Stomach (tissue), 9 donors: ENCODE results near the gene C1orf50. TPM values are rescaled to one million over a fixed set of nuclear protein-coding genes. Genes with fewer than 3 reads are reported as not detected.

ENCODE experiments used
- DNase-seq, 2 donors: peaks; one replicate each; pipeline versions ENCODE4 v3.0.0 to v3.0.0-alpha.2; 2013 to 2019
- H3K27ac ChIP-seq, 5 donors: fragments of 200-600 bp in 4 of 5; sonication (generic) in 4 of 5; one replicate each; pipeline ENCODE4 v1.5.1; 2013 to 2019; ENCODE audit warnings: mild to moderate bottlenecking in 1 of 5, moderate library complexity in 1 of 5
- H3K27me3 ChIP-seq, 3 donors: fragments of 200-600 bp; sonication (generic); one replicate each; pipeline ENCODE4 v1.5.1; 2017 to 2019; ENCODE audit warnings: mixed run types in 1 of 3
- H3K36me3 ChIP-seq, 4 donors: fragments of 200-600 bp; sonication (generic); 1 replicate in 3 of 4; 2 replicates in 1 of 4; pipeline ENCODE4 v1.5.1; 2016 to 2019
- H3K4me1 ChIP-seq, 4 donors: fragments of 200-600 bp; sonication (generic); one replicate each; pipeline ENCODE4 v1.5.1; 2016 to 2019
- H3K4me3 ChIP-seq, 4 donors: fragments of 200-600 bp; sonication (generic) in 3 of 4; one replicate each; pipeline ENCODE4 v1.5.1; 2016 to 2019; ENCODE audit warnings: mild to moderate bottlenecking in 1 of 4
- H3K9me3 ChIP-seq, 4 donors: fragments of 200-600 bp; sonication (generic); one replicate each; pipeline ENCODE4 v1.5.1; 2016 to 2019
- CTCF ChIP-seq, 7 experiments: fragments of 450-650 bp in 4 of 7; fragments of 200-600 bp in 3 of 7; sonication (generic) in 3 of 7; IDR thresholded peaks; one replicate each; pipeline ENCODE4 v1.5.1; 2016 to 2019; ENCODE audit warnings: antibody characterized with exemption in 7 of 7, control low read depth in 2 of 7, mild to moderate bottlenecking in 1 of 7
- EP300 ChIP-seq: sonication (generic); formaldehyde crosslinking; IDR thresholded peaks from one replicate; pipeline ENCODE4 v1.6.1; 2017; ENCODE audit warnings: antibody characterized with exemption
- POLR2A ChIP-seq, 4 donors: fragments of 450-650 bp; IDR thresholded peaks; one replicate each; pipeline ENCODE4 v1.6.1; 2016; ENCODE audit warnings: antibody characterized with exemption in 4 of 4, control low read depth in 2 of 4, mild to moderate bottlenecking in 1 of 4, moderate library complexity in 1 of 4
- POLR2AphosphoS5 ChIP-seq, 3 donors: sonication (generic); formaldehyde crosslinking; IDR thresholded peaks; one replicate each; pipeline ENCODE4 v1.6.1; 2016; ENCODE audit warnings: antibody characterized with exemption in 3 of 3
- WGBS, 5 donors: extraction: QIAGEN DNeasy Blood & Tissue Kit in 3 of 5; methylation state at CpG; one replicate each; pipeline versions ENCODE4 v1.1.5 to v1.1.7; 2013 to 2018; 5-methylcytosine and 5-hydroxymethylcytosine counted together
- intact Hi-C: fragments of 100-400 bp; cut with DNase I; formaldehyde crosslinking; loops from one replicate; pipeline ENCODE4 v1.15.1; 2023; ENCODE audit warnings: low total_unique reads
- polyA plus RNA-seq, 3 donors: library from polyadenylated mRNA; stranded (reverse); fragments of 200-250 nt; gene quantifications; one replicate each; pipeline ENCODE4 v1.2.3, GENCODE V29; 2013
- total RNA-seq, 5 donors: library from RNA; depleted of rRNA; stranded (reverse); fragments of >200 nt; gene quantifications; one replicate each; pipeline versions ENCODE4 v1.1.0 to v1.2.3, GENCODE V29; 2014 to 2016
- donor health status: healthy with polysubstance abuse.
- donor health status: Bipolar disorder and iron deficiency.
- donor health status: healthy.

Gene C1orf50
- total and polyA plus RNA-seq, 8 donors = 0.89 to 6.7 (median 5.0) TPM; not detected in 2

DNA sequence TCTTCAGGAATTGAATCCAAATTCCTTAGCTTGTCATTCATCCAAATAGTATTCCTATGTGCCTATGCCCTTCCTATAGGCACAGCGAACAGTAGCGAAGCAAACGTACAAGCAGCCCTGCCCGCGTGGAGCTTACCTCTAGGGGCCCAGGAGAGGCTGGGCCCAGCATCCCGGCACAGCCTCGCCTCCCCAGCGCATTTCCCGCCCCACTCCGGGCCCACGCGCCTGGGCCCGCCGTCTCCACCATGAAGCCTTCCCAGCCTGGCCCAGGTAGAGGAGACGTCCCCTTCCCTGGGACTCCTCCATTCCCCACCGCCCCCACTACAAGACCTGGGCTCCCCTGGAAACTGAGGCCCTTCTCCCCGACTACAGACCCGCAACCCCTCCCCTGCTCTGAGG, 17.5 kb downstream of the C1orf50 start:
- no peak overlapping the region for H3K27ac ChIP-seq
- 80 to 90% (median 84%) methylated on average over 15 to 18 of the region's 18 CpGs for WGBS, 5 donors
- H3K27me3 ChIP-seq = peaks cover 0 to 13% (median 0%) of the 10 kb centered on the region in 3 donors
- H3K4me3 ChIP-seq = peak overlapping the region in 2 of 4 donors; percentile 48 to 55
- no peak for DNase-seq
- peaks cover 0 to 40% (median 31%) of the 10 kb centered on the region in 4 donors for H3K36me3 ChIP-seq
- intact Hi-C loops = no loop called here
- peaks cover 9 to 15% (median 14%) of the 10 kb centered on the region in 4 donors for H3K4me1 ChIP-seq
- no peak for TF ChIP-seq CTCF (IDR thresholded peaks at IDR 0.05)
- TF ChIP-seq POLR2A (IDR thresholded peaks at IDR 0.05) = no peak
- TF ChIP-seq POLR2AphosphoS5 (IDR thresholded peaks at IDR 0.05) = no peak
- TF ChIP-seq EP300 = no peak
- no peaks in the 10 kb centered on the region for H3K9me3 ChIP-seq

DNA sequence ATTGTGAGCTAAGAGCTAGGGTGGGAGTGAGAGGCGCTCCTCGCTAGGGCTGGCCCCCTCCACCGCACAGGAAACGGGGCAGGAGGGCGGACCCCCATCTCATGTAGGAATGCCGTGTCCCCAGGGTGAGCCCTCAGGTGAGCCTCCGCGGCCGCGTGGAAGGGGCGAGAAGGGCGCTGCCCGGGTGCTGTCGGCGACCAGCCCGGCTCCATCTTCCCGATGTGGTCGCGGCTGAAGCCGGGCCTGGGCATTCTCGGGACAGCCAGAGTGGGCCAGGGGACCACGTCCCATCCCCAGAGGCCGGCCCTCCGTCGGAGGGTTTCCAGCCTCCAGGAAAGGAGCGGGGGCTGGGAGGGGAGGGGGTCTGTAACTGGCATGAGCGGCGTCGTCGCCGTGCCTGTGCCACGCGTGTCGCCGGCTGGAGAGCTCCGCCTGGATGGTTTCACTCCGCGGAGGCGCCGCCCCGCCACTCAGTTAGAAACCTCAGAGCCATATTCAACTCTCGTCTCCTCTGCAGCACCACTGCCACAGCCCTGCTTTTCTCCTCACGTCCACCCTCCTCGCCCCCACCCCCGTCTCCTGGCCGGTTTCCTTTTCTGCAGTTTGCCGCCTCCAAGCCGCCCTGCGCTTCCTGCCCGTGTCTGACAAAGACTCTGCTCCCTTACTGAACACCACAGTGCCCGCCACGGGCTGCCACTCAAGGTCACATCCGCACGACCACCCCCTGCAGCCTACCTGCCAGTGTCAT, 18.1 kb downstream of the C1orf50 start, which contains the start of gene TMEM269:
TSS of gene TMEM269 (plus strand) at position 46 of the 748 bp plus-strand sequence. CDS start 4,903 bp downstream, outside the sequence.
- intact Hi-C loops = no loop called here
- H3K27me3 ChIP-seq = peaks cover 0 to 13% (median 0%) of the 10 kb centered on the region in 3 donors
- peaks cover 9 to 15% (median 14%) of the 10 kb centered on the region in 4 donors for H3K4me1 ChIP-seq
- TF ChIP-seq EP300 (no peak), POLR2AphosphoS5 (IDR thresholded peaks at IDR 0.05) (no peak), CTCF (IDR thresholded peaks at IDR 0.05) (no peak), POLR2A (IDR thresholded peaks at IDR 0.05) (no peak)
- WGBS, 5 donors = 6 to 11% (median 10%) methylated on average over 31 to 54 of the region's 54 CpGs
- H3K36me3 ChIP-seq = peaks cover 0 to 34% (median 26%) of the 10 kb centered on the region in 4 donors
- peak; percentile 31 to 67 for DNase-seq
- H3K27ac ChIP-seq = no peak within 1 kb of the TSS
- H3K9me3 ChIP-seq = no peaks in the 10 kb centered on the region
- H3K4me3 ChIP-seq = peak within 1 kb of the TSS; percentile 35 to 55 (median 46)

DNA sequence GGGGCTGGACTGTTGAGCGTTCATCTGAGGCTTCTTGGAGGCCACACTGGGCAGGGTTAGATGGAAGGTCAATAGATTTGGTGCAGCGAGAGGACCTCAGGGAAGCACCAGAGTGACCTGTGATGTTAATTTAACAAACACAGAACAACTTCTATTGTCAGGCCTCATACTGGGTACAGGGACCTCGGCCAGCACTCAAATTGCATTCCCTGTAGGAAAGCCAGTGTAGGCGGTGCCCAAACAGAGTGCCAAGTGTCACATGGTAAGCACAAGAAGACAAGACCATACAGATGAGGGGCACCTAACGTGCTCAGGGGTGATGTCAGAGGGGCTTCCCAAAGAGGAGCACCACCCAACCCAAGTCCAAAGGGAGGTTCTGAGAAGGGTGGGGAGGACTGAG, 19.0 kb downstream of the C1orf50 start:
- intact Hi-C loops = no loop called here
- Histone ChIP-seq H3K4me3 (no peak overlapping the region), H3K27me3 (peaks cover 0 to 13% (median 0%) of the 10 kb centered on the region in 3 donors), H3K36me3 (peaks cover 0 to 24% (median 17%) of the 10 kb centered on the region in 4 donors), H3K27ac (no peak overlapping the region), H3K4me1 (peaks cover 9 to 15% (median 14%) of the 10 kb centered on the region in 4 donors), H3K9me3 (no peaks in the 10 kb centered on the region)
- 81 to 90% (median 87%) methylated on average over 5 of the region's 5 CpGs for WGBS, 5 donors
- TF ChIP-seq EP300 (no peak), POLR2A (IDR thresholded peaks at IDR 0.05) (no peak), POLR2AphosphoS5 (IDR thresholded peaks at IDR 0.05) (no peak), CTCF (IDR thresholded peaks at IDR 0.05) (no peak)
- DNase-seq = no peak

GRCh38 chr1:42788021-42788420, 21.0 kb downstream of the C1orf50 start:
- WGBS, 5 donors = 95 to 100% (median 100%) methylated on average over 1 of the region's 1 CpG
- DNase-seq = no peak
- H3K27ac ChIP-seq = no peak overlapping the region
- no peaks in the 10 kb centered on the region for H3K9me3 ChIP-seq
- peaks cover 0 to 13% (median 0%) of the 10 kb centered on the region in 3 donors for H3K27me3 ChIP-seq
- peaks cover 0 to 5% (median 4%) of the 10 kb centered on the region in 4 donors for H3K36me3 ChIP-seq
- no peak for TF ChIP-seq CTCF (IDR thresholded peaks at IDR 0.05)
- no peak for TF ChIP-seq EP300
- no peak for TF ChIP-seq POLR2AphosphoS5 (IDR thresholded peaks at IDR 0.05)
- TF ChIP-seq POLR2A (IDR thresholded peaks at IDR 0.05) = no peak
- intact Hi-C loops = no loop called here
- H3K4me1 ChIP-seq = peaks cover 9 to 15% (median 14%) of the 10 kb centered on the region in 4 donors
- no peak overlapping the region for H3K4me3 ChIP-seq
